Parathyroid adenoma (tissue), 2 donors: Measurements from ENCODE around the gene UNC13B.

Source experiments
- H2AFZ ChIP-seq: fragments of 300-600 bp; sonication (generic); one replicate; pipeline ENCODE4 v1.7.0; 2017; ENCODE audit warnings: antibody characterized with exemption, mild to moderate bottlenecking
- H3K27ac ChIP-seq: fragments of 300-600 bp; sonication (generic); one replicate; pipeline ENCODE4 v1.7.0; 2017
- H3K27me3 ChIP-seq: fragments of 300-600 bp; sonication (generic); one replicate; pipeline ENCODE4 v1.7.0; 2017; ENCODE audit warnings: low read length; ENCODE audit not compliant: control insufficient read depth, insufficient read depth
- H3K36me3 ChIP-seq: fragments of 300-600 bp; sonication (generic); one replicate; pipeline ENCODE4 v1.7.0; 2017; ENCODE audit warnings: low read length; ENCODE audit not compliant: control insufficient read depth, insufficient read depth
- H3K4me1 ChIP-seq: fragments of 300-600 bp; sonication (generic); one replicate; pipeline ENCODE4 v1.7.0; 2017; ENCODE audit warnings: control low read depth
- H3K4me2 ChIP-seq: fragments of 300-600 bp; sonication (generic); one replicate; pipeline ENCODE4 v1.7.0; 2017; ENCODE audit warnings: low read length
- H3K4me3 ChIP-seq: fragments of 300-600 bp; sonication (generic); one replicate; pipeline ENCODE4 v1.7.0; 2017; ENCODE audit warnings: low read depth, low read length
- H3K79me2 ChIP-seq: fragments of 300-600 bp; sonication (generic); one replicate; pipeline ENCODE4 v1.7.0; 2017; ENCODE audit warnings: control low read depth
- H3K9ac ChIP-seq: fragments of 300-600 bp; sonication (generic); one replicate; pipeline ENCODE4 v1.7.0; 2017; ENCODE audit warnings: mild to moderate bottlenecking
- H3K9me3 ChIP-seq: fragments of 300-600 bp; sonication (generic); one replicate; pipeline ENCODE4 v1.7.0; 2017; ENCODE audit warnings: low read length; ENCODE audit not compliant: control insufficient read depth
- TF ChIP-seq, protein P1 (sequence below): fragments of 300-600 bp; sonication (generic); IDR thresholded peaks from one replicate; pipeline ENCODE4 v1.7.0; 2017; ENCODE audit warnings: antibody characterized with exemption, mild to moderate bottlenecking
- donor health status: primary hyperparathyroidism.

UNC13B gene

DNA sequence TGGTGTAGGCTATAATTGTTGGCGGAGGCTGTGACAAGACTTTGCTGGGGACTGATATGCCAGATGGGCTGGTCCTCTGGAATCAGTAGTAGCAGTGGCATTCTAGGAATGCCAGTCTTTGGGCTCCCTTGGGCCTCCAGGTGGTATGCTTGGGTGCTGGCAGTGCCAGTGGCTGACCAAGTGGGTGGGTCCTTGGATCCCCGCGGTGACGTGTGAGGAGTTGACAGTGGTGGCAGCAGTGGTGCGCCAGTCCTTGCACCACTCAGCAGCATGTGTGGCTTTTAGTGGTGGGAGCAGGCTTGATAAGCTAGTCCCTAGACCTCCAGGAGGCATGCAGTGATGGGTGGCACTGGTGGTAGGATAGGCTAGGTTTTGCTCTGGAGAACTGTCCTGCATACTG lies 63.9 kb downstream of the UNC13B start:
- no peaks in the 10 kb centered on the region for H3K79me2 ChIP-seq
- H3K27ac ChIP-seq: no peak overlapping the region
- TF ChIP-seq, protein P1, sequence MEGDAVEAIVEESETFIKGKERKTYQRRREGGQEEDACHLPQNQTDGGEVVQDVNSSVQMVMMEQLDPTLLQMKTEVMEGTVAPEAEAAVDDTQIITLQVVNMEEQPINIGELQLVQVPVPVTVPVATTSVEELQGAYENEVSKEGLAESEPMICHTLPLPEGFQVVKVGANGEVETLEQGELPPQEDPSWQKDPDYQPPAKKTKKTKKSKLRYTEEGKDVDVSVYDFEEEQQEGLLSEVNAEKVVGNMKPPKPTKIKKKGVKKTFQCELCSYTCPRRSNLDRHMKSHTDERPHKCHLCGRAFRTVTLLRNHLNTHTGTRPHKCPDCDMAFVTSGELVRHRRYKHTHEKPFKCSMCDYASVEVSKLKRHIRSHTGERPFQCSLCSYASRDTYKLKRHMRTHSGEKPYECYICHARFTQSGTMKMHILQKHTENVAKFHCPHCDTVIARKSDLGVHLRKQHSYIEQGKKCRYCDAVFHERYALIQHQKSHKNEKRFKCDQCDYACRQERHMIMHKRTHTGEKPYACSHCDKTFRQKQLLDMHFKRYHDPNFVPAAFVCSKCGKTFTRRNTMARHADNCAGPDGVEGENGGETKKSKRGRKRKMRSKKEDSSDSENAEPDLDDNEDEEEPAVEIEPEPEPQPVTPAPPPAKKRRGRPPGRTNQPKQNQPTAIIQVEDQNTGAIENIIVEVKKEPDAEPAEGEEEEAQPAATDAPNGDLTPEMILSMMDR: no peak
- no peaks in the 10 kb centered on the region for H3K36me3 ChIP-seq
- H3K9ac ChIP-seq: no peak overlapping the region
- no peak overlapping the region for H3K4me2 ChIP-seq
- no peaks in the 10 kb centered on the region for H3K9me3 ChIP-seq
- H3K27me3 ChIP-seq: no peaks in the 10 kb centered on the region
- H3K4me1 ChIP-seq: no peaks in the 10 kb centered on the region
- H3K4me3 ChIP-seq: no peak overlapping the region
- no peak overlapping the region for H2AFZ ChIP-seq

DNA sequence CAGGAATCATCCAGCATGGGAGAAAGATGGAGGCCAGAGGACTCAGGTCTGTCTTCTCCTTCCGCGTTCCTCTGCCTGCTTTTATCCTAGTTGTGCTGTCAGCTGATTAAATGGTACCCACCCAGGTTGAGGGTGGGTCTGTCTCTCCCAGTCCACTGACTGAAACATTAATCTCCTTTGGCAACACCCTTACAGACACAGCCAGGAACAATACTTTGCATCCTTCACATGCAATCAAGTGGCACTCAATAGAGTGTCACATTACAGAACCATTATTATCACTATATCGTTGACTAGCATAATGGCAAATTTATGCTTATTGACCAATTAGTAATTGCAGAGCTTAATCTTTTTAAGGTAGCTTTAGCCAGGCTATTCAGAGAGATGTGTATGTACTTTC lies 64.8 kb downstream of the UNC13B start:
- Histone ChIP-seq H3K27me3 (no peaks in the 10 kb centered on the region), H3K4me3 (no peak overlapping the region), H2AFZ (no peak overlapping the region), H3K9me3 (no peaks in the 10 kb centered on the region), H3K79me2 (no peaks in the 10 kb centered on the region), H3K27ac (no peak overlapping the region), H3K4me1 (no peaks in the 10 kb centered on the region), H3K9ac (no peak overlapping the region), H3K36me3 (no peaks in the 10 kb centered on the region), H3K4me2 (no peak overlapping the region)
- TF ChIP-seq, protein P1: no peak

DNA sequence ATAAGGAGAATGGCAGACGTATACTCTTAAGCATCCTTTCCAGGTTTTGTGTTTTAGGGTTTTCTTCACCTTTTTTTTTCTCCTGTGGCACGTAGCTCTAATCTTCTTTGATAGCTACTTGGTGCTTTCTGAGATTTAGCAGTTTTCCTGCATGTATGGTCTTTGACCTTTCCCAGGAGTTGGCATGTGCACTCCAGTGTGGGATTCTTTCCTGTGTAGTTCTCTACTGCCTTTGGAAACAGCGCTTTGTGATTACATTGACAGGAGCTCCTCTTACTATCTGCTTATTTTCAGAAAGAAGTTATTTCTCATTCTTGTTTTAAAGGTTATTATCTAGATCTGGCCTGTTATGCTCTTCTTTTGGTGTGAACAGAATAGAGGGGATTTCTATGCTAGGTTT lies 65.5 kb downstream of the UNC13B start:
- H3K9me3 ChIP-seq: no peaks in the 10 kb centered on the region
- no peak overlapping the region for H3K4me2 ChIP-seq
- TF ChIP-seq, protein P1: no peak
- no peak overlapping the region for H3K27ac ChIP-seq
- no peaks in the 10 kb centered on the region for H3K4me1 ChIP-seq
- H2AFZ ChIP-seq: no peak overlapping the region
- H3K4me3 ChIP-seq: no peak overlapping the region
- H3K79me2 ChIP-seq: no peaks in the 10 kb centered on the region
- no peaks in the 10 kb centered on the region for H3K27me3 ChIP-seq
- no peak overlapping the region for H3K9ac ChIP-seq
- no peaks in the 10 kb centered on the region for H3K36me3 ChIP-seq

DNA sequence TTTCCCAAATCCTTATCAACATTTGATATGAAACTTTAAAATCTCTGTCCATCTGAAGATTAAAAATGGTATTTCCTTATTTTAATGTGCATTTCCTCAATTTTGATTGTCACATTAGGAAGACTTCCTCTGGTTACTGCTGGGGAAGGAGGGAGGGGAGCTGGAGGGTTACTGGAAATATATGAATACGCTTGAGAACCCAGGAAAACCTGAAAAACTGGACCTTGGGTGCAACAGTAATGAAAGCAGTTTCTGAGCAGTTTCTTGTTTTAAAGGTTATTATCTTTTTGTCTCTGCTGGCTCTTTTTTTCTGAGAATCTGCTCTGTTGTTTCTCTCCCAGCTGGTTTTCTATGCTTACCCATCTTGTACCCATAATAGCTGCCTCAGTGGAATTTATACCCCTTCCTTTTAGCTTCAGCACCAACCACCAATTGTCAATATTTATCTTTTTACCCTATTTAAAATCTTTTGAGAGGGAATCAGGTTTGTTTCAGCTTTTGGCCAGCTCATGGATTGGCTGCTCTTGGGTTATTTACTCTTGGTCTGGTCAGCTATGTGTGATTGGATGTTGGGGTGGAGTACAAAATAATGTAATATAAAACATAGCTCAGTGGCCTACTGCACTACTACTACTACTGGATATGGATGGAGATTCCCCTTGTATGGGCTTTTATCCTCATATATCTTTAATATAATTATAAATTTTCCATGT lies 67.4 kb downstream of the UNC13B start:
- Histone ChIP-seq H3K79me2 (no peaks in the 10 kb centered on the region), H3K4me1 (no peaks in the 10 kb centered on the region), H3K9me3 (no peaks in the 10 kb centered on the region), H3K4me2 (no peak overlapping the region), H3K27ac (no peak overlapping the region), H3K27me3 (no peaks in the 10 kb centered on the region), H3K9ac (no peak overlapping the region), H3K4me3 (no peak overlapping the region), H3K36me3 (no peaks in the 10 kb centered on the region), H2AFZ (no peak overlapping the region)
- TF ChIP-seq, protein P1: no peak

DNA sequence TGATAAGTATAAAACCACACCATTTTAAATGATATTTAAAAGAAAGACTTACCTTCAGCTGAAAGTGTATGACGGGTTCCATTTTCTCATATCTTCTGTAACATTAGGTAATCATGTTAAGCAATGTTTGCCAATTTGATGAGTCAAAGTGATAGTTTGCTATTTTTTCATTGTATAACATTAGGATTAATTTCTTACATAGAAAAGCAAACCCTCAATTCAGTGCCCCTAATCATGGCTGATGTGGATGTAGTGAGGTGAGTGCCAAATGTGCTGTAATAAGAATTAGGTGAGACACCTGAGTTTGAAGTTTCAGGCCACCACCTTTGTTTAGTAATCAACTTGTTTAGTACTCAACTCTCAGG lies 68.0 kb downstream of the UNC13B start:
- Histone ChIP-seq H3K9ac (no peak overlapping the region), H3K4me1 (no peaks in the 10 kb centered on the region), H3K79me2 (no peaks in the 10 kb centered on the region), H3K27ac (no peak overlapping the region), H3K36me3 (no peaks in the 10 kb centered on the region), H3K9me3 (no peaks in the 10 kb centered on the region), H3K4me3 (no peak overlapping the region), H3K4me2 (no peak overlapping the region), H2AFZ (no peak overlapping the region), H3K27me3 (no peaks in the 10 kb centered on the region)
- TF ChIP-seq, protein P1: no peak
